CD4-positive, alpha-beta T cell treated with Interleukin-10 for 1 hour (primary cell): ENCODE data around the gene HRH1.
"Not testable (repeated sequence)": the region's sequence is repeated elsewhere in the genome, so short reads cannot be mapped to it uniquely, and the experiment has no call there.

ENCODE experiments used
- DNase-seq: peaks from one replicate; pipeline ENCODE4 v3.0.0-alpha.2; 2020

Gene HRH1

GRCh38 chr3:11211531-11212298 lies 57.4 kb downstream of the HRH1 start:
- DNase-seq = no peak

DNA sequence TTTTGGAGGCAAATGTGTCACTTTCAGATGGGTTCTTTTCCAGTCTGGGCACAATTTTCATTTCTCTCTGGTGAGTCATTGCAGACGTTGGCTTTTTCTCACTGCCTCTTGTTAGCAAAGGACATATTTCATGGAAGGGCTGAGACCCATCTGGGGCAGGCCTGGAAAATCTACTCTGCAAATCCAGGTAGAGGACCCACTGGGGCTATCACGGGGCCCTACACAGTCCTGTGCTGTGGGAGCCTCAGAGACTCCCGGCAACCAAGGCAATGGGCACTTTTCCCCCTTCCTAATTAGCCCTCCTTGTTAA lies 58.0 kb downstream of the HRH1 start:
- no peak for DNase-seq

- no peak for DNase-seq
Observed at GRCh38 chr3:11212784-11213183, 58.5 kb downstream of the HRH1 start.

- DNase-seq = no peak
Observed at GRCh38 chr3:11213810-11214450, 59.6 kb downstream of the HRH1 start.

- DNase-seq = no peak
Observed at GRCh38 chr3:11214451-11214978, 60.2 kb downstream of the HRH1 start.

DNA sequence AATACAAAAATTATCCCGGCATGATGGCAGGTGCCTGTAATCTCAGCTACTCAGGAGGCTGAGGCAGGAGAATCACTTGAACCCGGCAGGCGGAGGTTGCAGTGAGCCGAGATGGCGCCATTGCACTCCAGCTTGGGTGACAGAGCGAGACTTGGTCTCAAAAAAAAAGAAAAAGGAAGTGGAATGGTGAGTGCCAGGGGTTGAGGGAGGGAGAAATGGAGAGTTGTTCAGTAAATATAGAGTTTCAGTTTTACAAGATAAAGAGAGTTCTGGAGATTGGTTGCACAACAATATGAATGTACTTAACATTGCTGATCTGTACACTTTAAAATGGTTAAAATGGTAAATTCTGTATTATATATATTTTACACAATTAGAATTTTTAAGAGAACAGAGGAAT lies 63.1 kb downstream of the HRH1 start:
- DNase-seq = not testable (repeated sequence)

DNA sequence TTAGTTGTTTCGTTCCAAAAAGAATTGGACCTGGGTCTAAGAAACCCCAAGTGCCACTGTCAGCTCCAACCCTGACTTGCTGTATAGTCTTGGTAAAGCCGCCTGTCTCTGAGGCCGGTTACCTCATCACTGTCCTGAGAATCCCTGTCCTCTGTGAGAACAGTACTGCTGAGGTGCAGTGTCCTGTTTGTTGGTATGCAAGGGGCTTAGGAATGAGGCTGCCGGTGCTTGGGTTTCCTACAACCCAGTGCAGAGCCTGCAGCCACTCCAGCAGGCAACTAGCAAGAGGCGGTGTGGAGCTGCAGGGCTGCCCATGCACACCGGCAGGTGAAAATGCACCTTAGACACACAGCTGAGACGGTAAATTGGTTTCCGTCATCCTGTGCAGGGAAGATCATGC lies 65.9 kb downstream of the HRH1 start:
- DNase-seq = no peak

- DNase-seq = no peak
Observed at GRCh38 chr3:11221818-11222415, 67.6 kb downstream of the HRH1 start.

GRCh38 chr3:11224010-11224409 lies 69.7 kb downstream of the HRH1 start:
- DNase-seq = no peak

DNA sequence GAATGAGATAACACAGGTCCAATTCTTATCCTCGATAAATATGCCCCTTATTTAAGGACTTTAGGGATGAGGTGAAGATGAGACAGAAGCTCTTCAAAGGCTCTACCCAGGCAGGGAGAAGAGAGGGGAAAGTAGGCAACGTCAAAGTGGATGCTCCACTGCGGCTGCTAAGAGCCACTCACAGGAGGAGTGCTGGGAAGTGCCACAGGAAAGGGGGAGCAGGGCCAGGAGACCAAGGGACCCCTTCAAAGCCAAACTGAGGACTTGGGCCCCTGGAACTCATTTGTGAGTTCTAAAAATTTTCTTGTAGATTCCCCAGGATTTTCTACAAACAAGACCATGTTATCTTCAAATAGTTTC lies 70.6 kb downstream of the HRH1 start:
- no peak for DNase-seq

DNA sequence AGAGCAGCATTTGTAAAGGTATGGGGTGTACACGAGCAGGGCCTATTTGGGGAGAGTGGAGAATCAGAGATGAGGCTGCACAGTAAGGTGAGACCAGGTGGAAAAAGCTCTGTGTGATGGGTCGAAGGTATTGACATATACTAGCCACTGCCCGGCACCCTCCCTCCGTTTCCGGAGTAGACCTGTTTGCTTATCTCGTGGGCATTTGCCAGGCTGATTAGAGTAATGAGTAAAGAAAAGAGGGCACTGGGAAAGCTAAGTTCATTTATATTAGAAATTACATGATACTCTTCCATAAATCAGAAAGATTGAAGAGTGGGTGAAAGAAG lies 71.7 kb downstream of the HRH1 start:
- no peak for DNase-seq

DNA sequence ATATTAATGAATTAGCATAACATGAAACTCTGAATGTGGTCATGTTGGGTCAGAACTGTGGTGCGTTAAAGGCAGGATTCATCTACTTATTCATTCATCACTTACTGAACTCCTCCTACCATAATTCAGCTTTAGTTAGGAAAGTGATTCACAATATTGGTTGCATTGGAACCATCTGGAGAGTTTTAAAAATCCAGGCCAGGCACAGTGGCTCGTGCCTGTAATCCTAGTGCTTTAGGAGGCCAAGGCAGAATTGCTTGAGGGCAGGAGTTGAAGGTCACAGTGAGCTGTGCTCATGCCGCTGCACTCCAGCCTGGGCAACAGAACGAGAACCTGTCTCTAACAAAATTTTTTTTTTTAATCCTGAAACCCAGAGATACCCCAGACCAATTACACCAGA lies 73.7 kb downstream of the HRH1 start:
- DNase-seq = no peak

- DNase-seq = no peak
Observed at GRCh38 chr3:11230125-11230524, 75.8 kb downstream of the HRH1 start.

GRCh38 chr3:11230832-11231231 lies 76.5 kb downstream of the HRH1 start:
- DNase-seq = no peak

DNA sequence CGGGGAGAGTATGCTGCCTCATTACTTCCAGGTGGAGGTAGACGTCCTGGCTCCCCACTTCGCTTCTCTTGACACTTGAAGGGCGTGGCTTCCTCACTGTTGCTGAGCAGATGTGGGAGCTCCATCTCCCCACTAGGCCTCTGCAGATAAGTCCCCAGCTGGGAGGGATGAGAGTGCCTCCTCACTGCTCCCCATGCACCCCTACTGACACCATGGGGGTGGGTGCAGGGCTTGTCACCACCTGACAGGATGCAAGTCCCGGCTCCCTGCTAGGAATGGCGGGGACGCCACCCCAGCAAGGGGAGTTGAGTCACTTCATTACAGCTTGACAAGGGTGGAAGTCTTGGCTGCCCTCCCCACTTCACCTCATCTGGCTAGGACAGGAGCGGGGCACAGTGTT lies 81.1 kb downstream of the HRH1 start:
- no peak for DNase-seq

DNA sequence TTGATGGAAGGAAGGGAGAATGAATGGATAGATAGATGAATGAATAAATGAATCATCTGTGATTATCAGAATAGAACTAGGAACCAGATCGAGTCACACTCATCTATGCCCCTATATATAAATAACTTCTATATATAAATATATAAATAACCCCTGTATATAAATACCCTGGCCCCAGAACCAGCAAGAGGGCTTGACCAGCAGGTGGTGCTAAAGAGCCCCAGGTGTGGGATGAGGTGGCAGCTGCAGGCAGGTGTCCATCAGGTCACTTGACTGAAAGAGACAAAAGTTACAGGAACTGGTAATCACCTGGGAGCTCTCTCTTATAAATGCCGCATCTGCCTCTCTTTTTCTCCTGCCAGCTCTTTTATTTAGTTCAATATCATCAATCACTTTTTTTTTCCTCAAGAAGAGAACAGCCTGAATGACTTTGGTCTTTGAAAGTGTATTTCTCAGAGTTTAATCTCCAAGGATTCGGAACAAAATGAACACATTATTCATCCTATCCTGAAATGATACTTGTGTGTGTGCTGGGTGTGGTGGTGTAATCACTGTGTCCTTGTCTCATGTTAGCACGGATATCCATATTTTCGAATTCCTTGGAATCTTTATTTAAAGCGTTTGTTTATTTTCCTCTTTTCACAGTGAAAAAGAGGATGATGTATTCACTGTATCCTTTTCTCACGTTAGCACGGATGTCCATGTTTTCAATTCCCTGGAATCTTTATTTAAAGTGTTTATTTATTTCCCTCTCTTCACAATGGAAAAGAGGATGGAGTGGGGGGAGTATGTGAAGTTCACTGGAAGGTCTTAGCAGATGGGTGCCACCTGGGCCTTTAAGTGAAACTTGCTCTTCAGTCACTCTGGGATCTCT lies 82.5 kb downstream of the HRH1 start:
- peak; percentile 77 for DNase-seq

DNA sequence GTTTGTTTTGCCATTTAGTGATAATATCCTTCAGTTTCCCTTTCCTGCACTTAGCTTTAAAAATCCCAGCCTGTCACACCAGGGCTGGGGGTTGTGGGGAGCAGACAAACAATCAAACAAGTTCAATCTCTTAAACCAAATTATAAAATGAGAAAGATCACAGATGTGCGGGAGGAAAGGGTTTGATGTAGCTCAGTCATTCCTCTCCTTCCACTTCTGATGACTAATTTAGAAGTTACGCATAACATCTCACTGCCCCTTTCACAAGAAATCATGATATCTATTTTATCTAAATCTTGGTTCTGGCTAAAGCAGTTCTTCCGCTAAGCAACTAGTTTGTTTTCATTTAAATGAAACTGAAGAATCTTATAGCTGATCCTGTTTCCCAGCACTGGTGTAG lies 83.8 kb downstream of the HRH1 start:
- no peak for DNase-seq

DNA sequence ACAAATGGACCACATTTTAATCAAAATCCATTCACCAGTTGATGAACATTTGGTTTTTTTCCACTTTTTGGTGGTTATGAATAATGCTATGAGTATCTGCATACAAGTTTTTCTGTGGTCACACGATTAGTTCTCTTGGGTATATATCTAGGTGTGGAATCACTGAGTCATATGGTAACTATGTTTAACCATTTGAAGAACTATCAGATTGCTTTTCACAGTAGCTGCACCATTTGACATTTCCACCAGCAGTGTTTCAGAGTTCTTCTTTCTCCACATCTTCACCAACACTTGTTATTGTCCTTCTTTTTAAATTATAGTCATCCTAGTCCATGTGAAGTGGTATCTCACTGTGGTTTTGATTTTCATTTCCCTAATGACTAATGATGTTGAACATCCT lies 84.6 kb downstream of the HRH1 start:
- DNase-seq = no peak

DNA sequence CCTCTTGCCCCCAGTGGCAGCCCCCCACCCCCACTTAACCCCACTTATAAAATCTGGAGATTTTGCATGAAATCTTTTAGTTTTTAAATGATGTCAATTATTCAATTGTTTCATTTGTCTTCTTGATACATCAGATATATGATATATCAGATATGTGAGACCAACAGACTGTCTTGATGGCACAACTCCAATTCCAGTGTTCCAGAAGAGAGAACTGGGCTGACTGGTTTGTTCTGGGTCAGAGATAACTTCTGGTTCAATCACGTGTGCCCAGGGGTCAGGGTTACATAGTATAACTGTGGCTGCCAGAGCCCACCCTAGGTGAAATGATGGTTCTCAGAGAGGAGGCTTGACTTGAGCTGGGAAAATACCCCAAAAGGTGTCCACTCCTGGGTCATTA lies 85.5 kb downstream of the HRH1 start:
- DNase-seq = no peak

GRCh38 chr3:11240496-11240895 lies 86.2 kb downstream of the HRH1 start:
- DNase-seq = no peak

DNA sequence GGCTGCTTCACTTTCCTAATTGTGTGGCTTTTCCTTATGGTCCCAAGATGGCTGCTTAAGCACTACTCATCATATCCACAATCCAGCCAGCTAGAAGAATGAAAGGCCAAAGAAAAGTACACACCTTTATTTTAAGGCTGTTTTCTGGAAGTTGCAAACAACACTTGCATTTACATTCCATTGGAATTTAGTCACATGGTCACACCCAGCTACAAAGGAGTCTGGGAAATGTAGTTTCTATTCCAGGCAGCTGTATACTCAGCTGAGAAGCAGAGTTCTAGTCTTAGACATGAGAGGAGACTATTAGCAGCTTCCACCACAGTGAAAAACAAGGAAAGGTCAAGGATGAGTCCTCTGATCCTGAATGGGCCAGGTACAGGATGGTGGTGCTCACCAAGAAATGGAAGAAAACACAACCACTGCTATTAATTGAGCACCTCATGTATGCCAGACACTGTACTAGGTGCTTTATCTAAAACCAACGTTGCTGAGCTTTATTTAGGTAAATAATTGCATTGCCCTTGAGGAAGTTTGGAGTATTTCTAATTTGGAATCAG lies 89.9 kb downstream of the HRH1 start:
- DNase-seq = no peak

GRCh38 chr3:11245276-11245675 lies 91.0 kb downstream of the HRH1 start:
- DNase-seq = no peak
